Esophagus squamous epithelium (tissue), 5 donors: ENCODE data around the gene PRSS48. TPM values are rescaled to one million over a fixed set of nuclear protein-coding genes. Genes with fewer than 3 reads are reported as not detected.
A peak's percentile ranks its signal among the peaks of the same experiment; 100 is the strongest.

Experiments used
- DNase-seq: peaks from one replicate; lab custom pipeline; 2025; lab: John Stamatoyannopoulos, UW
- H3K27ac ChIP-seq, 4 donors: fragments of 200-600 bp; sonication (generic); one replicate each; pipeline ENCODE4 v1.5.1; 2016 to 2019; ENCODE audit warnings: mild to moderate bottlenecking in 1 of 4
- H3K27me3 ChIP-seq, 4 donors: fragments of 200-600 bp; sonication (generic); 1 replicate in 3 of 4; 2 replicates in 1 of 4; pipeline versions ENCODE4 v1.5.1 to v1.6.0; 2017 to 2021; ENCODE audit warnings: antibody characterized with exemption in 1 of 4
- H3K36me3 ChIP-seq, 3 donors: fragments of 200-600 bp; sonication (generic); one replicate each; pipeline ENCODE4 v1.5.1; 2016 to 2019
- H3K4me1 ChIP-seq, 3 donors: fragments of 200-600 bp; sonication (generic); one replicate each; pipeline ENCODE4 v1.5.1; 2017 to 2019
- H3K4me3 ChIP-seq, 4 donors: fragments of 200-600 bp; sonication (generic); 1 replicate in 3 of 4; 2 replicates in 1 of 4; pipeline ENCODE4 v1.5.1; 2016 to 2019; ENCODE audit warnings: mild to moderate bottlenecking in 2 of 4, moderate library complexity in 1 of 4
- H3K9me3 ChIP-seq, 3 donors: fragments of 200-600 bp; sonication (generic); one replicate each; pipeline ENCODE4 v1.5.1; 2016 to 2019
- POLR2A ChIP-seq, 4 donors: fragments of 450-650 bp; IDR thresholded peaks; one replicate each; pipeline ENCODE4 v1.6.1; 2017; ENCODE audit warnings: antibody characterized with exemption in 4 of 4, mild to moderate bottlenecking in 4 of 4, moderate library complexity in 3 of 4
- WGBS, 2 donors: methylation state at CpG; one replicate each; pipeline ENCODE4 v1.1.5; 2018; 5-methylcytosine and 5-hydroxymethylcytosine counted together
- intact Hi-C: fragments of 100-400 bp; cut with DNase I; formaldehyde crosslinking; loops from one replicate; pipeline ENCODE4 v1.15.0; 2022
- total RNA-seq, 4 donors: library from RNA; depleted of rRNA; stranded (reverse); fragments of >200 nt; gene quantifications; one replicate each; pipeline ENCODE4 v1.1.0, GENCODE V29; 2016
- TF ChIP-seq, protein P1 (sequence below), 6 experiments: fragments of 450-650 bp in 4 of 6; fragments of 200-600 bp in 2 of 6; sonication (generic) in 2 of 6; IDR thresholded peaks; one replicate each; pipeline ENCODE4 v1.5.1; 2016 to 2019; ENCODE audit warnings: antibody characterized with exemption in 6 of 6, mild to moderate bottlenecking in 4 of 6, moderate library complexity in 4 of 6
- donor health status: DM: yes; HTN: yes; CAD: no.

Gene PRSS48, protein sequence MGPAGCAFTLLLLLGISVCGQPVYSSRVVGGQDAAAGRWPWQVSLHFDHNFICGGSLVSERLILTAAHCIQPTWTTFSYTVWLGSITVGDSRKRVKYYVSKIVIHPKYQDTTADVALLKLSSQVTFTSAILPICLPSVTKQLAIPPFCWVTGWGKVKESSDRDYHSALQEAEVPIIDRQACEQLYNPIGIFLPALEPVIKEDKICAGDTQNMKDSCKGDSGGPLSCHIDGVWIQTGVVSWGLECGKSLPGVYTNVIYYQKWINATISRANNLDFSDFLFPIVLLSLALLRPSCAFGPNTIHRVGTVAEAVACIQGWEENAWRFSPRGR
- total RNA-seq = not detected

DNA sequence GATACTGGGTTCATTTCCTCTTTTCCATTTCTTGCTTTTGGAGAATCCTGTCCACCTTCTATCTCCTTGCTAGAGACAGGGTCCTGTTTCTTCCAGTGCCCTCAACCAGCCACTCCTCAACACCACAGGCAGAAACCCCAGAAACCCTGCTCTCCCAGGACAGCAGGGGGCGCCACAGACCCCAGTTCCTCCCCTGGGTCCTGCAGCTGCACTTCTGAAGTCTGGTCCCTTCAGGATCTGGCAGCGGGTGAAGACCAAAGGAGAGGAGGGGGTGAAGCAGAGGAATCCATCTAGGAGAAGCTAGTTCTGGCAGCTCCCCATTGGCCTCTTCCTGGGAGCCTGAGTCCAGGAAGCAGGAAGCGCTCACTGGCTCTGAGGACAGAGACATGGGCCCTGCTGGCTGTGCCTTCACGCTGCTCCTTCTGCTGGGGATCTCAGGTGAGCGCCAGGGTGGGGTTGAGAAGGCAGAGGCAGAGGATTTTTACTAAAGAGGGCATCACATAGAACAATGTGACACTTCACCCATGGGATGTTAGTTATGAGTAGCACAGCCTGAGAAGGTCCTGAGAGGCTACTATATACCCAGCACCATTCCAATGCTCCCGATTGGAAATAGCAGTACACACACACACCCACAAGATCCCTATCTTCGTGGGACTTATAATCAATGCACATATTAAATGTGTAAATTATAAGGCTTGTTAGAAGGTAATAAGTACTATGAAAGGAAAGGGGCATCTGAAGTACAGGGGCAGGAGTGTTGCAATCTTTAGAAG is at the start of gene PRSS48:
Gene PRSS48 (plus strand): TSS at position 375 of the 776 bp plus-strand sequence. CDS start 12 bp downstream, at position 387.
- no peak for DNase-seq
- no peak within 1 kb of the TSS for H3K4me3 ChIP-seq
- intact Hi-C loops = no loop called here
- no peaks in the 10 kb centered on the region for H3K27me3 ChIP-seq
- peaks cover 0 to 5% (median 0%) of the 10 kb centered on the region in 3 donors for H3K4me1 ChIP-seq
- no peaks in the 10 kb centered on the region for H3K9me3 ChIP-seq
- no peak for TF ChIP-seq POLR2A (IDR thresholded peaks at IDR 0.05)
- TF ChIP-seq, protein P1, sequence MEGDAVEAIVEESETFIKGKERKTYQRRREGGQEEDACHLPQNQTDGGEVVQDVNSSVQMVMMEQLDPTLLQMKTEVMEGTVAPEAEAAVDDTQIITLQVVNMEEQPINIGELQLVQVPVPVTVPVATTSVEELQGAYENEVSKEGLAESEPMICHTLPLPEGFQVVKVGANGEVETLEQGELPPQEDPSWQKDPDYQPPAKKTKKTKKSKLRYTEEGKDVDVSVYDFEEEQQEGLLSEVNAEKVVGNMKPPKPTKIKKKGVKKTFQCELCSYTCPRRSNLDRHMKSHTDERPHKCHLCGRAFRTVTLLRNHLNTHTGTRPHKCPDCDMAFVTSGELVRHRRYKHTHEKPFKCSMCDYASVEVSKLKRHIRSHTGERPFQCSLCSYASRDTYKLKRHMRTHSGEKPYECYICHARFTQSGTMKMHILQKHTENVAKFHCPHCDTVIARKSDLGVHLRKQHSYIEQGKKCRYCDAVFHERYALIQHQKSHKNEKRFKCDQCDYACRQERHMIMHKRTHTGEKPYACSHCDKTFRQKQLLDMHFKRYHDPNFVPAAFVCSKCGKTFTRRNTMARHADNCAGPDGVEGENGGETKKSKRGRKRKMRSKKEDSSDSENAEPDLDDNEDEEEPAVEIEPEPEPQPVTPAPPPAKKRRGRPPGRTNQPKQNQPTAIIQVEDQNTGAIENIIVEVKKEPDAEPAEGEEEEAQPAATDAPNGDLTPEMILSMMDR (IDR thresholded peaks at IDR 0.05) = peak in 5 of 6 experiments; percentile 60 to 77 (median 61)
- WGBS, 2 donors = 61 to 63% methylated on average over 3 to 6 of the region's 7 CpGs
- no peak within 1 kb of the TSS for H3K27ac ChIP-seq
- peaks cover 0 to 5% (median 0%) of the 10 kb centered on the region in 3 donors for H3K36me3 ChIP-seq

DNA sequence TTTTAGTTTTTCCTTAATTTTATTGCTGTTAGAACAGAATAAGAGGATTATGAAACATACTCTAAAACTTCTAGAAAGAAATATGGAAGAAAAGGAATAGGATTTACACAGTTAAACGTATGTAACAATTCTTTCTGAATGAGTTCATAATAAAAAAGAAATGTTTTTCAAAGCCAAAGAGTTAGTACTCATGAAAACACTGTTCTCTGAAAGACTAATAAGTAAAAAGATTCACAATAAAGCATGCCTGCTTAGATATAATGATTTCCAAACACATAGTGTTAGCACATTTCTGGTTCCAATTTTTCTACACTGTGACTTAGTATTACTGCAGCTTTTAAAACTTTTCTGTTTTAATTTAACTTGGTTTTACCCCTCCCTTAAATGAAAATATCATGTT is 49.8 kb upstream of the PRSS48 start:
- DNase-seq = no peak

DNA sequence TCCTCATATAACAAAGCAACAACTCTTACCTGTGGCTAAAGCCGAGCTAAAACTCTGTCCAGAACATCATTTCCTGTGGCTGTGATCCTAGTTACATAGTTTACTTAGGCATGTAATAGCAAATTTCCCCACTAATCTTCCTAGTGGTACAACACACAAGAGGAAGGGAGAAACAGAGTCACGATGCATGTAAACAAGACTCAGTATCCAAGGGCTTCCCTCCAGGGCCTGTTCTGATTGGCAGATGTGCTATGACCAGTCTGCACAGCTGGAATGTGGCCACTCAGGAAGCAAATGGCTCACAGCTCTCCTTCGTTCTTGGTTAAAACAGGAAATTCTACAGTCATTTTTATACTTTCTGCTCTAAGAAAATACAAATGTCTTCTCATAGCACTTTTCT is 49.2 kb upstream of the PRSS48 start:
- H3K27me3 ChIP-seq = no peaks in the 10 kb centered on the region
- TF ChIP-seq POLR2A (IDR thresholded peaks at IDR 0.05) = peak in 1 of 4 donors; percentile 14
- TF ChIP-seq, protein P1 (IDR thresholded peaks at IDR 0.05) = peak in 1 of 6 experiments; percentile 13
- peak overlapping the region in 3 of 4 donors; percentile 29 to 51 (median 38) for H3K4me3 ChIP-seq
- intact Hi-C loops = no loop called here
- peaks cover 8 to 51% (median 13%) of the 10 kb centered on the region in 3 donors for H3K4me1 ChIP-seq
- peak overlapping the region; percentile 23 to 72 (median 65) for H3K27ac ChIP-seq
- WGBS, 2 donors = 3 to 6% methylated on average over 3 of the region's 3 CpGs
- H3K36me3 ChIP-seq = no peaks in the 10 kb centered on the region
- no peaks in the 10 kb centered on the region for H3K9me3 ChIP-seq
- no peak for DNase-seq

More for the DNA sequence above, 49.8 kb upstream of the PRSS48 start:
- TF ChIP-seq, protein P1 (IDR thresholded peaks at IDR 0.05) = no peak
- TF ChIP-seq POLR2A (IDR thresholded peaks at IDR 0.05) = no peak
- WGBS, 2 donors = 32 to 42% methylated on average over 1 of the region's 1 CpG
- H3K27me3 ChIP-seq = no peaks in the 10 kb centered on the region
- peaks cover 8 to 45% (median 13%) of the 10 kb centered on the region in 3 donors for H3K4me1 ChIP-seq
- H3K9me3 ChIP-seq = no peaks in the 10 kb centered on the region
- intact Hi-C loops = no loop called here
- peak overlapping the region in 3 of 4 donors; percentile 29 to 51 (median 38) for H3K4me3 ChIP-seq
- no peaks in the 10 kb centered on the region for H3K36me3 ChIP-seq
- H3K27ac ChIP-seq = peak overlapping the region; percentile 23 to 72 (median 65)

DNA sequence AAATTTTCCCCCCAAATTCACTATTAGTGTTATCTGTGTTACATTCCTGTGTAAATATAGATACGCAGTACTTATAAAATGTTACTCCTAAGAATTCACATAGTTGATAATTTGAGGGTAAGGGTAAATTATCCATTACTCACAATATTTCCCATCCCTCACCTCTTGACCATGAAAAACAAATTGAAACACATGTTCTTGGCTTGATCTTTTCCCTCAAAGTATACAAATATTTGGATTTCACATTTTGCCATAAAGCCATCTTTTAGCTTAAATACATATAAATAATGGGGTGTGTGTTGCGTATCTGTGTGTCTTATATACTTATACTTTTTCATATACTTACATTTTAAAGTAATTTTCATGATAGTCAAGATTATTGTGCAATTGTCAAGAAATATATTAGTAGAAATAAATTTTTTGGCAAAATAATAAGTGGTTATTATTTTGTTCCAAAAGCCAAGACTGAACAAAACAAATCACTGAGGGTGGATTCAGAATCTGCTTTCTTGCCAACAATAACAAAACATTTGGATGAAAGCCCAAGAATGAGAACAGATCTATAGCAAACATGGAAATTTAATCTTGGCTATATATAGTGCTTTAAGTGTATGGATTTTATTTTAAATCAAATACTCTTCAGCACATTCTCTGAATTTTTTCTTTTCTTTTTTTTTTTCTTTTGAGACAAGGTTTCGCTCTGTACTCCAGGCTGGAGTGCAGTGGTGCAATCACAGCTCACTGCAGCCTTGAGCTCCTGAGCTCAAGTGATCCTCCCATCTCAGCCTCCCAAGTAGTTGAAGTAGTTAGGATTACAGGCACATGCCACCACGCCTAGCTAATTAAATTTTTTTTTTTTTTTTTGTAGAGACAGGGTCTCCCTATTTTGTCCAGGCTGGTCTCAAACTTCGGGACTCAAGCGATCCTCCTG is 48.5 kb upstream of the PRSS48 start:
- Histone ChIP-seq H3K4me3 (peak overlapping the region in 3 of 4 donors; percentile 29 to 51 (median 38)), H3K27me3 (no peaks in the 10 kb centered on the region), H3K4me1 (peaks cover 8 to 54% (median 13%) of the 10 kb centered on the region in 3 donors), H3K36me3 (no peaks in the 10 kb centered on the region), H3K27ac (peak overlapping the region in 3 of 4 donors; percentile 61 to 72 (median 69)), H3K9me3 (no peaks in the 10 kb centered on the region)
- TF ChIP-seq, protein P1 (IDR thresholded peaks at IDR 0.05) = no peak
- TF ChIP-seq POLR2A (IDR thresholded peaks at IDR 0.05) = no peak
- 48 to 76% methylated on average over 4 to 6 of the region's 6 CpGs for WGBS, 2 donors
- DNase-seq = no peak
- intact Hi-C loops = no loop called here
